Mesendoderm (in vitro differentiated cells): Measurements from ENCODE around the gene UXS1.

Experiments used
- DNase-seq: peaks from one replicate; pipeline ENCODE4 v3.0.0; 2013
- H2AK5ac ChIP-seq: 2 replicates; pipeline ENCODE4 v1.6.1; 2013; ENCODE audit warnings: low read length, inconsistent platforms
- H2BK120ac ChIP-seq: 2 replicates; pipeline ENCODE4 v1.6.1; 2013; ENCODE audit warnings: low read depth, mild to moderate bottlenecking, low read length, moderate library complexity, mixed read lengths
- H2BK15ac ChIP-seq: replicated peaks from 2 replicates; pipeline ENCODE4 v1.6.1; 2013; ENCODE audit warnings: low read depth, mild to moderate bottlenecking, moderate library complexity
- H2BK5ac ChIP-seq: 2 replicates; pipeline ENCODE4 v1.6.1; 2013; ENCODE audit warnings: low read length, inconsistent platforms
- H3K18ac ChIP-seq: 2 replicates; pipeline ENCODE4 v1.6.1; 2013; ENCODE audit warnings: mild to moderate bottlenecking, low read length, mixed read lengths
- H3K23ac ChIP-seq: one replicate; pipeline ENCODE4 v1.6.1; 2013; ENCODE audit warnings: low read length
- H3K27ac ChIP-seq: 2 replicates; pipeline ENCODE4 v1.5.1; 2013; ENCODE audit warnings: low read depth, mild to moderate bottlenecking, inconsistent platforms, low read length, moderate library complexity
- H3K27me3 ChIP-seq: 2 replicates; pipeline ENCODE4 v1.6.1; 2013; ENCODE audit warnings: low read length, control low read depth, mild to moderate bottlenecking, inconsistent platforms; ENCODE audit not compliant: insufficient read depth, poor library complexity
- H3K36me3 ChIP-seq: 2 replicates; pipeline ENCODE4 v1.6.1; 2013; ENCODE audit warnings: low read length, inconsistent platforms; ENCODE audit not compliant: control insufficient read depth, insufficient read depth
- H3K4ac ChIP-seq: one replicate; pipeline ENCODE4 v1.6.1; 2013; ENCODE audit warnings: low read depth, mild to moderate bottlenecking, low read length, moderate library complexity
- H3K4me1 ChIP-seq: 2 replicates; pipeline ENCODE4 v1.6.1; 2013; ENCODE audit warnings: low read depth, low read length, inconsistent platforms; ENCODE audit not compliant: control insufficient read depth
- H3K4me2 ChIP-seq: 2 replicates; pipeline ENCODE4 v1.6.1; 2013; ENCODE audit warnings: low read length
- H3K4me3 ChIP-seq: 2 replicates; pipeline ENCODE4 v1.5.1; 2013; ENCODE audit warnings: mild to moderate bottlenecking, low read length
- H3K56ac ChIP-seq: one replicate; pipeline ENCODE4 v1.6.1; 2013; ENCODE audit warnings: low read length
- H3K79me1 ChIP-seq: 2 replicates; pipeline ENCODE4 v1.6.1; 2013; ENCODE audit warnings: low read length, inconsistent platforms
- H3K79me2 ChIP-seq: 2 replicates; pipeline ENCODE4 v1.6.1; 2013; ENCODE audit warnings: mild to moderate bottlenecking, low read length; ENCODE audit not compliant: control insufficient read depth, insufficient read depth
- H3K9ac ChIP-seq: 2 replicates; pipeline ENCODE4 v1.6.1; 2013; ENCODE audit warnings: low read length, inconsistent platforms
- H4K5ac ChIP-seq: one replicate; pipeline ENCODE4 v1.6.1; 2013; ENCODE audit warnings: low read length
- H4K8ac ChIP-seq: one replicate; pipeline ENCODE4 v1.6.1; 2013; ENCODE audit warnings: low read depth, mild to moderate bottlenecking, control low read depth, low read length, moderate library complexity
- WGBS: extraction: QIAGEN DNeasy Blood & Tissue Kit; methylation state at CpG from one replicate; pipeline ENCODE4 v1.1.7; 2013; ENCODE audit warnings: low lambda C conversion rate, missing lambda C conversion rate; ENCODE audit not compliant: insufficient coverage; ENCODE audit errors: extremely low coverage; 5-methylcytosine and 5-hydroxymethylcytosine counted together

Gene UXS1

GRCh38 chr2:106117347-106117746 lies 76.8 kb downstream of the UXS1 start:
- Histone ChIP-seq H3K79me1 (peaks cover 2% of the 10 kb centered on the region), H3K9ac (no peak overlapping the region), H3K18ac (no peak overlapping the region), H3K27ac (no peak overlapping the region), H2AK5ac (no peak overlapping the region), H4K5ac (no peak overlapping the region), H3K23ac (no peak overlapping the region), H3K4ac (no peak overlapping the region), H3K56ac (no peak overlapping the region), H3K4me3 (no peak overlapping the region), H3K36me3 (peaks cover 4% of the 10 kb centered on the region), H3K27me3 (no peaks in the 10 kb centered on the region), H4K8ac (no peak overlapping the region), H2BK5ac (no peak overlapping the region), H2BK15ac (no peak overlapping the region), H3K79me2 (no peaks in the 10 kb centered on the region), H2BK120ac (no peak overlapping the region), H3K4me2 (no peak overlapping the region), H3K4me1 (no peaks in the 10 kb centered on the region)
- WGBS, result no CpG with 5 or more reads among the region's 5 CpGs
- DNase-seq, result no peak

- no peaks in the 10 kb centered on the region for H3K79me2 ChIP-seq
- H2BK15ac ChIP-seq, result no peak overlapping the region
- H4K5ac ChIP-seq, result no peak overlapping the region
- no peak overlapping the region for H2BK120ac ChIP-seq
- no peak overlapping the region for H3K56ac ChIP-seq
- no peak for DNase-seq
- H3K79me1 ChIP-seq, result peaks cover 2% of the 10 kb centered on the region
- H2AK5ac ChIP-seq, result no peak overlapping the region
- H3K9ac ChIP-seq, result no peak overlapping the region
- H3K4ac ChIP-seq, result no peak overlapping the region
- H3K27me3 ChIP-seq, result no peaks in the 10 kb centered on the region
- no peak overlapping the region for H3K18ac ChIP-seq
- no peak overlapping the region for H3K4me3 ChIP-seq
- H3K36me3 ChIP-seq, result no peaks in the 10 kb centered on the region
- no peak overlapping the region for H4K8ac ChIP-seq
- H2BK5ac ChIP-seq, result no peak overlapping the region
- H3K27ac ChIP-seq, result no peak overlapping the region
- no peaks in the 10 kb centered on the region for H3K4me1 ChIP-seq
- no peak overlapping the region for H3K4me2 ChIP-seq
- peak overlapping the region; percentile 2 for H3K23ac ChIP-seq
- WGBS, result no CpG with 5 or more reads among the region's 5 CpGs
Observed at GRCh38 chr2:106116248-106116647, 77.9 kb downstream of the UXS1 start.

GRCh38 chr2:106115665-106116064 lies 78.4 kb downstream of the UXS1 start:
- peaks cover 2% of the 10 kb centered on the region for H3K79me1 ChIP-seq
- no peak overlapping the region for H3K27ac ChIP-seq
- H3K23ac ChIP-seq, result no peak overlapping the region
- H4K8ac ChIP-seq, result no peak overlapping the region
- no peak overlapping the region for H3K9ac ChIP-seq
- no peaks in the 10 kb centered on the region for H3K79me2 ChIP-seq
- H3K4me1 ChIP-seq, result no peaks in the 10 kb centered on the region
- H3K27me3 ChIP-seq, result no peaks in the 10 kb centered on the region
- H3K56ac ChIP-seq, result no peak overlapping the region
- H4K5ac ChIP-seq, result no peak overlapping the region
- H3K4me2 ChIP-seq, result no peak overlapping the region
- H3K18ac ChIP-seq, result no peak overlapping the region
- no peak overlapping the region for H2BK120ac ChIP-seq
- no peak for DNase-seq
- no peak overlapping the region for H2BK5ac ChIP-seq
- no peak overlapping the region for H3K4me3 ChIP-seq
- no peak overlapping the region for H2BK15ac ChIP-seq
- H2AK5ac ChIP-seq, result no peak overlapping the region
- no peak overlapping the region for H3K4ac ChIP-seq
- H3K36me3 ChIP-seq, result no peaks in the 10 kb centered on the region
- no CpG with 5 or more reads among the region's 4 CpGs for WGBS

GRCh38 chr2:106115250-106115649 lies 78.9 kb downstream of the UXS1 start:
- DNase-seq, result peak; percentile 24
- H3K4me1 ChIP-seq, result no peaks in the 10 kb centered on the region
- no peak overlapping the region for H4K5ac ChIP-seq

GRCh38 chr2:106114166-106114565 lies 79.9 kb downstream of the UXS1 start:
- H3K27me3 ChIP-seq, result no peaks in the 10 kb centered on the region
- no CpG with 5 or more reads among the region's 4 CpGs for WGBS
- H3K18ac ChIP-seq, result no peak overlapping the region
- no peak overlapping the region for H2BK15ac ChIP-seq
- no peak overlapping the region for H3K56ac ChIP-seq
- H3K9ac ChIP-seq, result no peak overlapping the region
- no peaks in the 10 kb centered on the region for H3K36me3 ChIP-seq
- peaks cover 2% of the 10 kb centered on the region for H3K79me1 ChIP-seq
- no peak overlapping the region for H2BK5ac ChIP-seq
- no peaks in the 10 kb centered on the region for H3K79me2 ChIP-seq
- H3K4me1 ChIP-seq, result no peaks in the 10 kb centered on the region
- no peak overlapping the region for H4K5ac ChIP-seq
- H3K27ac ChIP-seq, result no peak overlapping the region
- H2AK5ac ChIP-seq, result no peak overlapping the region
- no peak overlapping the region for H2BK120ac ChIP-seq
- no peak overlapping the region for H3K4ac ChIP-seq
- H3K23ac ChIP-seq, result no peak overlapping the region
- no peak overlapping the region for H4K8ac ChIP-seq
- DNase-seq, result no peak
- H3K4me3 ChIP-seq, result no peak overlapping the region
- no peak overlapping the region for H3K4me2 ChIP-seq

More at GRCh38 chr2:106115250-106115649, 78.9 kb downstream of the UXS1 start:
- Histone ChIP-seq H3K23ac (no peak overlapping the region), H4K8ac (no peak overlapping the region), H2BK120ac (no peak overlapping the region), H3K79me1 (peaks cover 2% of the 10 kb centered on the region), H2BK15ac (no peak overlapping the region), H3K56ac (no peak overlapping the region), H3K36me3 (no peaks in the 10 kb centered on the region), H3K4me2 (no peak overlapping the region), H3K4me3 (no peak overlapping the region), H3K9ac (no peak overlapping the region), H3K27me3 (no peaks in the 10 kb centered on the region), H3K79me2 (no peaks in the 10 kb centered on the region), H3K4ac (no peak overlapping the region), H2BK5ac (no peak overlapping the region), H2AK5ac (no peak overlapping the region), H3K27ac (no peak overlapping the region), H3K18ac (no peak overlapping the region)
- WGBS, result no CpG with 5 or more reads among the region's 2 CpGs

- Histone ChIP-seq H2AK5ac (no peak overlapping the region), H4K8ac (no peak overlapping the region), H3K27ac (no peak overlapping the region), H2BK120ac (no peak overlapping the region), H3K4ac (no peak overlapping the region), H3K79me1 (peaks cover 2% of the 10 kb centered on the region), H3K4me1 (no peaks in the 10 kb centered on the region), H2BK5ac (no peak overlapping the region), H3K56ac (no peak overlapping the region), H4K5ac (no peak overlapping the region), H3K36me3 (no peaks in the 10 kb centered on the region), H3K18ac (no peak overlapping the region), H3K27me3 (no peaks in the 10 kb centered on the region), H3K79me2 (no peaks in the 10 kb centered on the region), H3K4me3 (no peak overlapping the region), H2BK15ac (no peak overlapping the region), H3K9ac (no peak overlapping the region), H3K4me2 (no peak overlapping the region), H3K23ac (no peak overlapping the region)
- WGBS, result no CpG with 5 or more reads among the region's 13 CpGs
- no peak for DNase-seq
Observed at GRCh38 chr2:106113361-106113966, 80.6 kb downstream of the UXS1 start.
